Measurements from ENCODE around the gene NRL.

Gene NRL

GRCh38 chr14:24136684-24137528, 22.2 kb upstream of the NRL start:
- peak overlapping the region; percentile 69 for H3K4me3 ChIP-seq (ENCODE audit: low read length)
- no peak for TF ChIP-seq CTCF (IDR thresholded peaks at IDR 0.05; ENCODE audit: insufficient read depth, low read depth, low read length, missing control alignments)
- DNase-seq (ENCODE audit: low read depth) = no peak

- TF ChIP-seq CTCF (IDR thresholded peaks at IDR 0.05; ENCODE audit: insufficient read depth, low read depth, low read length, missing control alignments) = no peak
- peak within 1 kb of the TSS; percentile 69 for H3K4me3 ChIP-seq (ENCODE audit: low read length)
- DNase-seq (ENCODE audit: low read depth) = peak; percentile 93
These were observed 21.3 kb upstream of the NRL start, which contains the start of gene PSME1 for GRCh38 chr14:24135834-24136683. Gene PSME1, plus strand, starts transcription at chr14:24136194. Its CDS starts 69 bp downstream, at chr14:24136263.

- no peak for DNase-seq (ENCODE audit: low read depth)
- peak overlapping the region; percentile 69 for H3K4me3 ChIP-seq (ENCODE audit: low read length)
- no peak for TF ChIP-seq CTCF (IDR thresholded peaks at IDR 0.05; ENCODE audit: insufficient read depth, low read depth, low read length, missing control alignments)
These were observed 20.8 kb upstream of the NRL start for GRCh38 chr14:24135584-24135833.

GRCh38 chr14:24133735-24134134, 19.0 kb upstream of the NRL start:
- TF ChIP-seq CTCF (IDR thresholded peaks at IDR 0.05; ENCODE audit: insufficient read depth, low read depth, low read length, missing control alignments) = no peak
- no peak for DNase-seq (ENCODE audit: low read depth)
- no peak overlapping the region for H3K4me3 ChIP-seq (ENCODE audit: low read length)

- H3K4me3 ChIP-seq (ENCODE audit: low read length) = no peak overlapping the region
- no peak for TF ChIP-seq CTCF (IDR thresholded peaks at IDR 0.05; ENCODE audit: insufficient read depth, low read depth, low read length, missing control alignments)
- DNase-seq (ENCODE audit: low read depth) = no peak
These were observed 18.2 kb upstream of the NRL start for GRCh38 chr14:24132976-24133375.

- TF ChIP-seq CTCF (IDR thresholded peaks at IDR 0.05; ENCODE audit: insufficient read depth, low read depth, low read length, missing control alignments) = no peak
- peak; percentile 58 for DNase-seq (ENCODE audit: low read depth)
These were observed 17.4 kb upstream of the NRL start for GRCh38 chr14:24132061-24132685.

More at GRCh38 chr14:24132061-24132685, 17.4 kb upstream of the NRL start:
- no peak overlapping the region for H3K4me3 ChIP-seq (ENCODE audit: low read length)
